CD4-positive, alpha-beta T cell (primary cell): ENCODE measurements around the gene DHX32. TPM values are rescaled to one million over a fixed set of nuclear protein-coding genes. Genes with fewer than 3 reads are reported as not detected.
"Not testable (repeated sequence)": the region's sequence is repeated elsewhere in the genome, so short reads cannot be mapped to it uniquely, and the experiment has no call there.

ENCODE experiments used
- ATAC-seq: fragments of 200-7000 bp; cut with Tn5 transposase; one replicate; pipeline ENCODE4 v1.10.0; 2022; ENCODE audit warnings: mild to moderate bottlenecking; ENCODE audit not compliant: poor library complexity
- CTCF ChIA-PET: fragments of 350-600 bp; sonication (Branson Sonifier 250); formaldehyde crosslinking; loops from one replicate; lab custom pipeline; 2021; ENCODE audit warnings: antibody characterized with exemption, inconsistent platforms; lab: Charles Lee
- POLR2A ChIA-PET: fragments of 350-600 bp; sonication (Branson Sonifier 250); formaldehyde crosslinking; loops from one replicate; lab custom pipeline; 2021; ENCODE audit warnings: antibody characterized with exemption, inconsistent platforms; lab: Charles Lee
- DNase-seq, 14 experiments: peaks; one replicate each; pipeline ENCODE4 v3.0.0-alpha.2; 2013 to 2020; ENCODE audit warnings: mixed read lengths in 2 of 14
- H3K27ac ChIP-seq, 2 donors: one replicate each; pipeline versions ENCODE4 v1.5.1 to v1.7.0; 2013; ENCODE audit warnings: low read length in 2 of 2, low read depth in 1 of 2, mild to moderate bottlenecking in 1 of 2
- H3K27me3 ChIP-seq, 2 experiments: 1 replicate in 1 of 2; 2 replicates in 1 of 2; pipeline versions ENCODE4 v1.6.1 to v1.7.0; 2013; ENCODE audit warnings: low read length in 2 of 2, control low read depth in 1 of 2, mild to moderate bottlenecking in 1 of 2, moderate library complexity in 1 of 2; ENCODE audit not compliant: insufficient read depth in 2 of 2, control insufficient read depth in 1 of 2
- H3K36me3 ChIP-seq: one replicate; pipeline ENCODE4 v1.6.1; 2013; ENCODE audit warnings: low read length, control low read depth; ENCODE audit not compliant: insufficient read depth
- H3K4me1 ChIP-seq: one replicate; pipeline ENCODE4 v1.6.1; 2013; ENCODE audit warnings: low read length, control low read depth; ENCODE audit not compliant: insufficient read depth
- H3K4me3 ChIP-seq: one replicate; pipeline ENCODE4 v1.5.1; 2013; ENCODE audit warnings: mild to moderate bottlenecking, low read length, moderate library complexity
- H3K9me3 ChIP-seq, 2 experiments: 1 replicate in 1 of 2; 2 replicates in 1 of 2; pipeline versions ENCODE4 v1.6.1 to v1.7.0; 2013; ENCODE audit warnings: low read length in 2 of 2, mild to moderate bottlenecking in 2 of 2, control low read depth in 1 of 2, moderate library complexity in 1 of 2; ENCODE audit not compliant: control insufficient read depth in 1 of 2, insufficient read depth in 1 of 2
- H3K27ac Mint-ChIP-seq: one replicate; pipeline ENCODE4 v1.8.0; 2020; ENCODE audit warnings: mixed read lengths
- H3K27me3 Mint-ChIP-seq: one replicate; pipeline ENCODE4 v1.8.0; 2021; ENCODE audit warnings: mixed read lengths
- H3K36me3 Mint-ChIP-seq: one replicate; pipeline ENCODE4 v1.8.0; 2021; ENCODE audit warnings: low read depth, mixed read lengths
- H3K4me1 Mint-ChIP-seq: one replicate; pipeline ENCODE4 v1.8.0; 2021; ENCODE audit warnings: low read depth, mixed read lengths
- H3K4me3 Mint-ChIP-seq: one replicate; pipeline ENCODE4 v1.8.0; 2020; ENCODE audit warnings: mild to moderate bottlenecking, mixed read lengths
- H3K9me3 Mint-ChIP-seq: one replicate; pipeline ENCODE4 v1.8.0; 2020; ENCODE audit warnings: mixed read lengths
- CTCF ChIP-seq: fragments of 200-600 bp; IDR thresholded peaks from one replicate; pipeline ENCODE4 v1.8.0; 2022; ENCODE audit warnings: antibody characterized with exemption, mild to moderate bottlenecking
- intact Hi-C, 2 experiments: fragments of 100-400 bp; cut with DNase I in 1 of 2; cut with micrococcal nuclease in 1 of 2; formaldehyde crosslinking; loops; one replicate each; pipeline versions ENCODE4 v1.15.1 to v1.9.0; 2023 to 2025; cut with DNase I, micrococcal nuclease
- total RNA-seq, 174 experiments: library from RNA in 2 of 174; stranded (reverse) in 2 of 174; gene quantifications; one replicate each; pipeline ENCODE4 v1.2.3 and lab custom pipeline; 2021 to 2026

Gene DHX32
- total RNA-seq, 2 experiments from 2014 or later = 1.3 to 1.7 TPM

DNA sequence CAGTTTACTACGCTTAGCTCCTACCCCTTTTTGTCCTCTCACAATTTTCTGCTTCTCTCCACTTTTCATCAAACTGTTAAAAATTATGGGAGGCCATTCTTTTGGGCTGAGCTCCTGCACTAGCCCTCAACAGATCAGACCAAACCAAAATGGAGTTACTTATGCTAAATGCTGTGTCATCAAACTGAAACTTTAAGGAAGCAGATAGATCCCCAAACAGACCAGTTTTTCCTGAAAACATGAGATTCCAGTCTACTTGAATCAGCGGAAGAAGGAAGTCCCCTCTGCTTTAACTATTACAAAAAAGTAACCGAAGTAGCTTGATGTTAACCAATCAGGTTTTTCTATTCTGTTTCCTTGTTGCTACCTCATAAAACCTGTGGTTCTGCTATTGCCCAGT lies 35.9 kb upstream of the DHX32 start:
- POLR2A ChIA-PET = no interaction called here
- ATAC-seq (no peak), DNase-seq (no peak)
- Histone ChIP-seq H3K4me3 (no peak overlapping the region), H3K9me3 (no peaks in the 10 kb centered on the region), H3K36me3 (no peaks in the 10 kb centered on the region), H3K4me1 (no peaks in the 10 kb centered on the region), H3K27ac (no peak overlapping the region), H3K27me3 (no peaks in the 10 kb centered on the region)
- H3K27me3 Mint-ChIP-seq = peaks cover 13% of the 10 kb centered on the region
- no peaks in the 10 kb centered on the region for H3K36me3 Mint-ChIP-seq
- H3K4me1 Mint-ChIP-seq = no peaks in the 10 kb centered on the region
- H3K4me3 Mint-ChIP-seq = no peak overlapping the region
- intact Hi-C loops = no loop called here
- no peaks in the 10 kb centered on the region for H3K9me3 Mint-ChIP-seq
- no peak overlapping the region for H3K27ac Mint-ChIP-seq
- CTCF ChIA-PET = no interaction called here
- TF ChIP-seq CTCF = no peak

- ATAC-seq, H3K4me1 Mint-ChIP-seq, intact Hi-C loops, H3K36me3 ChIP-seq, DNase-seq, H3K4me1 ChIP-seq, H3K9me3 ChIP-seq, H3K9me3 Mint-ChIP-seq, POLR2A ChIA-PET, H3K4me3 Mint-ChIP-seq, H3K27ac Mint-ChIP-seq, H3K36me3 Mint-ChIP-seq, H3K27me3 ChIP-seq, CTCF ChIA-PET, H3K4me3 ChIP-seq, H3K27ac ChIP-seq: not testable (repeated sequence)
- peaks cover 17% of the 10 kb centered on the region for H3K27me3 Mint-ChIP-seq
These were observed 32.2 kb upstream of the DHX32 start for GRCh38 chr10:125913277-125913676.

GRCh38 chr10:125911990-125912389 lies 30.9 kb upstream of the DHX32 start:
- no peak overlapping the region for H3K27ac Mint-ChIP-seq
- ATAC-seq (no peak), DNase-seq (no peak)
- H3K4me1 Mint-ChIP-seq = no peaks in the 10 kb centered on the region
- no peaks in the 10 kb centered on the region for H3K36me3 Mint-ChIP-seq
- Histone ChIP-seq H3K36me3 (no peaks in the 10 kb centered on the region), H3K4me3 (no peak overlapping the region), H3K9me3 (no peaks in the 10 kb centered on the region), H3K27ac (no peak overlapping the region), H3K27me3 (no peaks in the 10 kb centered on the region), H3K4me1 (no peaks in the 10 kb centered on the region)
- no peak overlapping the region for H3K4me3 Mint-ChIP-seq
- POLR2A ChIA-PET = no interaction called here
- no peak for TF ChIP-seq CTCF
- peaks cover 16% of the 10 kb centered on the region for H3K27me3 Mint-ChIP-seq
- H3K9me3 Mint-ChIP-seq = no peaks in the 10 kb centered on the region
- CTCF ChIA-PET = no interaction called here
- intact Hi-C loops = no loop called here

GRCh38 chr10:125911145-125911544 lies 30.1 kb upstream of the DHX32 start:
- ChIA-PET CTCF (no interaction called here), POLR2A (no interaction called here)
- no peaks in the 10 kb centered on the region for H3K4me1 ChIP-seq
- no peak for ATAC-seq
- intact Hi-C loops = no loop called here
- H3K27me3 ChIP-seq = no peaks in the 10 kb centered on the region
- H3K36me3 ChIP-seq = no peaks in the 10 kb centered on the region
- Mint-ChIP-seq H3K4me3 (no peak overlapping the region), H3K4me1 (no peaks in the 10 kb centered on the region), H3K9me3 (no peaks in the 10 kb centered on the region), H3K27me3 (peaks cover 13% of the 10 kb centered on the region), H3K27ac (no peak overlapping the region), H3K36me3 (no peaks in the 10 kb centered on the region)
- no peak overlapping the region for H3K27ac ChIP-seq
- TF ChIP-seq CTCF = no peak
- no peak overlapping the region for H3K4me3 ChIP-seq
- H3K9me3 ChIP-seq = no peaks in the 10 kb centered on the region
- DNase-seq = no peak

DNA sequence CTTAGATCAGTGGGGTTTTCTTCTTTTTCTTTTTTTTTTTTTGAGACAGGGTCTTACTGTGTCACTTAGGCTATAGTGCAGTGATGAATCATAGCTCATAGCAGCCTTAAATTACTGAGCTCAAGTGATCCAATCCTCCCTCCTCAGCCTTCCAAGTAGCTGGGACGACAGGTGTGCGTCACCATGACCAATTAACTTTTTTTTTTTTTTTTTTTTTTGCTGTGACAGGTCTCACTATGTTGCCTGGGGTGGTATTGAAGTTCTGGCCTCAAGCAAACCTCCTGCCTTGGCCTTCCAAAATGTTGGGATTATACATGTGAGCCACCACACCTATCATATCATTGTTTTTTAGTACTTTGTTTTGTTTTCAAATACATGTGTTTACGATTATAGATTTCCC lies 28.4 kb upstream of the DHX32 start:
- H3K36me3 Mint-ChIP-seq, H3K27ac Mint-ChIP-seq, H3K27me3 ChIP-seq, H3K27ac ChIP-seq, intact Hi-C loops, H3K9me3 ChIP-seq, H3K4me3 Mint-ChIP-seq, DNase-seq, CTCF ChIA-PET, H3K4me1 Mint-ChIP-seq, ATAC-seq, H3K4me3 ChIP-seq, POLR2A ChIA-PET, H3K36me3 ChIP-seq, H3K4me1 ChIP-seq, H3K9me3 Mint-ChIP-seq: not testable (repeated sequence)
- peaks cover 13% of the 10 kb centered on the region for H3K27me3 Mint-ChIP-seq
